Suprapubic skin (tissue), 4 donors: ENCODE results near the gene ZC3H14. TPM values are rescaled to one million over a fixed set of nuclear protein-coding genes. Genes with fewer than 3 reads are reported as not detected.

Experiments
- DNase-seq, 2 donors: peaks; one replicate each; pipeline ENCODE4 v3.0.0-alpha.2; 2019; ENCODE audit warnings: low spot score in 2 of 2
- H3K27ac ChIP-seq: fragments of 200-600 bp; sonication (generic); one replicate; pipeline ENCODE4 v1.5.1; 2019
- H3K27me3 ChIP-seq: fragments of 200-600 bp; sonication (generic); one replicate; pipeline ENCODE4 v1.5.1; 2019
- H3K36me3 ChIP-seq: fragments of 200-600 bp; sonication (generic); one replicate; pipeline ENCODE4 v1.5.1; 2019
- H3K4me1 ChIP-seq: fragments of 200-600 bp; sonication (generic); one replicate; pipeline ENCODE4 v1.5.1; 2019
- H3K4me3 ChIP-seq: fragments of 200-600 bp; sonication (generic); one replicate; pipeline ENCODE4 v1.5.1; 2019; ENCODE audit warnings: mild to moderate bottlenecking
- H3K9me3 ChIP-seq: fragments of 200-600 bp; sonication (generic); one replicate; pipeline ENCODE4 v1.5.1; 2019
- CTCF ChIP-seq, 2 donors: fragments of 200-600 bp in 1 of 2; fragments of 450-650 bp in 1 of 2; sonication (generic) in 1 of 2; IDR thresholded peaks; one replicate each; pipeline ENCODE4 v1.5.1; 2016 to 2019; ENCODE audit warnings: antibody characterized with exemption in 2 of 2, mild to moderate bottlenecking in 1 of 2, moderate library complexity in 1 of 2
- EP300 ChIP-seq: sonication (generic); formaldehyde crosslinking; IDR thresholded peaks from one replicate; pipeline ENCODE4 v1.6.1; 2017; ENCODE audit warnings: antibody characterized with exemption
- POLR2A ChIP-seq, 2 donors: fragments of 450-650 bp; IDR thresholded peaks; one replicate each; pipeline ENCODE4 v1.6.1; 2017; ENCODE audit warnings: antibody characterized with exemption in 2 of 2, mild to moderate bottlenecking in 2 of 2, moderate library complexity in 2 of 2
- POLR2AphosphoS5 ChIP-seq, 3 donors: sonication (generic); formaldehyde crosslinking; IDR thresholded peaks; one replicate each; pipeline ENCODE4 v1.6.1; 2017; ENCODE audit warnings: antibody characterized with exemption in 3 of 3
- WGBS: methylation state at CpG from one replicate; pipeline ENCODE4 v1.1.5; 2018; 5-methylcytosine and 5-hydroxymethylcytosine counted together
- total RNA-seq, 4 donors: library from RNA; depleted of rRNA; stranded (reverse); fragments of >200 nt; gene quantifications; one replicate each; pipeline ENCODE4 v1.1.0, GENCODE V29; 2016

ZC3H14 gene
- total RNA-seq, 4 donors from 2014 or later = 49.2 to 83.6 (median 59.9) TPM

DNA sequence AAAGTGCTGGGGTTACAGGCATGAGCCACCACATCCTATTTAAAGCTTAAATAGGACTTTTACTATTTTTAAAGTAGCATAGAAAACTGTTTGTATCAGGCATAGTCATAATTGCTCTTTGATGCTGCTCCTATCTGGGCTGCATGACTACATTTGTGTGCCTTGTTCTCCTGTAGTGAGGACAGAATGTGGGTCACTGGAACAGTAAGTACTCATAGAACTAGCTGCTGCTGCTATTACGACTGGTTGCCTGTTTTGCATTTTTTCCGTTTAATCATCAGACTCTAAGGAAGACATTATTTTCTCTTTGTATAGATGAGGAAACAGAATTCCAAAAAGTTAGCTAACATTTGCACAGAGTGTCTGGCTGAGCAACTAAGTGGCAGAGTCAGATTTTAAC is 42.8 kb downstream of the ZC3H14 start:
- Histone ChIP-seq H3K4me3 (no peak overlapping the region), H3K27ac (no peak overlapping the region), H3K36me3 (peaks cover 96% of the 10 kb centered on the region), H3K27me3 (no peaks in the 10 kb centered on the region), H3K9me3 (no peaks in the 10 kb centered on the region), H3K4me1 (no peaks in the 10 kb centered on the region)
- DNase-seq = no peak
- WGBS = 86% methylated on average over 2 of the region's 2 CpGs
- TF ChIP-seq CTCF (IDR thresholded peaks at IDR 0.05) = no peak
- TF ChIP-seq POLR2AphosphoS5 (IDR thresholded peaks at IDR 0.05) = no peak
- TF ChIP-seq EP300 = no peak
- no peak for TF ChIP-seq POLR2A (IDR thresholded peaks at IDR 0.05)

- DNase-seq = no peak
- H3K9me3 ChIP-seq = no peaks in the 10 kb centered on the region
- H3K4me1 ChIP-seq = no peaks in the 10 kb centered on the region
- H3K36me3 ChIP-seq = peaks cover 96% of the 10 kb centered on the region
- H3K4me3 ChIP-seq = no peak overlapping the region
- no peaks in the 10 kb centered on the region for H3K27me3 ChIP-seq
- TF ChIP-seq EP300 (no peak), CTCF (IDR thresholded peaks at IDR 0.05) (no peak), POLR2AphosphoS5 (IDR thresholded peaks at IDR 0.05) (no peak), POLR2A (IDR thresholded peaks at IDR 0.05) (no peak)
- no peak overlapping the region for H3K27ac ChIP-seq
Measured at GRCh38 chr14:88607829-88608228, 45.0 kb downstream of the ZC3H14 start.

DNA sequence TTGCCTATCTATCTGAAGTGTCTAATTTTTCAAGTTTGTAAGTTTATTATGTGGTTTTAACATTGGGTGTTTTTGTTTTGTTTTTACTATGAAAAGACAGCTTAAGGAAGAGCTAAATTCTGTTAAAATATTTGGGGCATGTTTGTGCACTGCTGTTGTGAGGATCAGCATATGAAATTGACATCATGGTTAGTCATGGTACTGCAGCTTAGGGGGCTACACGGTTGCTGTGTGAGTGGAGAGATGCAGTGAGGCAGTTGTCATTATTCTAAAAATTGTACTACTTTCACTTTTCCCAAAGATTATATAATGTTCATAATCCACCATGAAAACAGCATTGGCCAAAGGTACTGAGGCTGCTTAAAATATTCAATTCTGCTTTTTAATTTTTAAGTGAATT is 49.0 kb downstream of the ZC3H14 start:
- no peak for DNase-seq
- H3K4me3 ChIP-seq = no peak overlapping the region
- no peak overlapping the region for H3K27ac ChIP-seq
- 39% methylated on average over 1 of the region's 1 CpG for WGBS
- TF ChIP-seq EP300 (no peak), POLR2AphosphoS5 (IDR thresholded peaks at IDR 0.05) (no peak), POLR2A (IDR thresholded peaks at IDR 0.05) (no peak), CTCF (IDR thresholded peaks at IDR 0.05) (no peak)
- H3K36me3 ChIP-seq = peaks cover 64% of the 10 kb centered on the region
- H3K4me1 ChIP-seq = peaks cover 5% of the 10 kb centered on the region
- H3K9me3 ChIP-seq = no peaks in the 10 kb centered on the region
- no peaks in the 10 kb centered on the region for H3K27me3 ChIP-seq

- H3K27me3 ChIP-seq = no peaks in the 10 kb centered on the region
- H3K9me3 ChIP-seq = no peaks in the 10 kb centered on the region
- WGBS = 85% methylated on average over 4 of the region's 4 CpGs
- peaks cover 53% of the 10 kb centered on the region for H3K36me3 ChIP-seq
- H3K4me1 ChIP-seq = peaks cover 5% of the 10 kb centered on the region
- no peak for DNase-seq
- no peak overlapping the region for H3K4me3 ChIP-seq
- H3K27ac ChIP-seq = no peak overlapping the region
- no peak for TF ChIP-seq EP300
- no peak for TF ChIP-seq CTCF (IDR thresholded peaks at IDR 0.05)
- no peak for TF ChIP-seq POLR2A (IDR thresholded peaks at IDR 0.05)
- TF ChIP-seq POLR2AphosphoS5 (IDR thresholded peaks at IDR 0.05) = no peak
Measured at GRCh38 chr14:88612981-88613380, 50.1 kb downstream of the ZC3H14 start.

DNA sequence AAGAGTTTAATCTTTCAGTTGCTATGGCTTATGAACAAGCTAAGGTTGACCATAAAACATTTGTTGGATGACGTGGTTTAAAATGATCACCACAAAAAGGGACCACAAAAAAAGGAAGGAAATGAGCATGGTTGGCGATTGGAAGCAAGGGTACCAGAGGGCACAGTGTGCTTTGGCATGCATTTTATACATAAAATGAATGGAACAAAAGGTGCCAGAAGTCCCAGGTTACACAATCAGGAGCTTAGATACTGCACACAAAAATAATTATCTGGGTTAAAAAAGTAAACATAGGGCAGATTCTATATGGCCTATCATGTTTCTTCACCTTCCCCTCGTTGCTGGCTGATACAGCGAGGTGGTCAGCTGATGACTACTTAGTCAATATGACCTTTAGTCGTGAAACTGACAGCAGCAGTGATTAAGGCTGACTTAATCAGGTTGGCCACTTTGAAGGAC is 50.7 kb downstream of the ZC3H14 start:
- Histone ChIP-seq H3K9me3 (no peaks in the 10 kb centered on the region), H3K27ac (no peak overlapping the region), H3K4me1 (peaks cover 5% of the 10 kb centered on the region), H3K4me3 (no peak overlapping the region), H3K27me3 (no peaks in the 10 kb centered on the region), H3K36me3 (peaks cover 47% of the 10 kb centered on the region)
- no peak for DNase-seq
- no peak for TF ChIP-seq POLR2A (IDR thresholded peaks at IDR 0.05)
- no peak for TF ChIP-seq POLR2AphosphoS5 (IDR thresholded peaks at IDR 0.05)
- no peak for TF ChIP-seq CTCF (IDR thresholded peaks at IDR 0.05)
- no peak for TF ChIP-seq EP300
- WGBS = 65% methylated on average over 5 of the region's 5 CpGs
